CD4-positive, alpha-beta T cell treated with Interleukin-12 subunit alpha and Interleukin-12 subunit beta, for 1 hour (primary cell): Measurements from ENCODE around the gene MAP2K2.

Experiments
- DNase-seq: peaks from one replicate; pipeline ENCODE4 v3.0.0-alpha.2; 2020

MAP2K2 gene

DNA sequence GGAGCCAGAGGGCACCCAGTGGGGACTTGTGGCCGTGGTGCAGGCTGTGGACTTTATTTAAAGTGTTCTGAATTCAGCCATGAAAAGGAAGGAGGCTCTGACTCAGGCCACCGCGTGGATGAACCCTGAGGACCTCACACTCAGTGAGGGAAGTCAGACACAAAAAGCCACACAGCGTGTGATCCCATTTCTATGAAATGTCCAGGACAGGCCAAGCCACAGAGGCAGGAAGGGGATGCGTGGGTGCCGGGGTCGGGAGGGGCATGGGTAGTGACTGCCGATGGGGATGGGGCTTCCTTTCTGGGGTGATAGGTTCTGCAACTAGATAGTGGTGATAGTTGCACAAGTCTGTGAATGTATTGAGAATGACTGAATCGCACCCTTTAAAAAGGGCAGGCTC, 48.5 kb downstream of the MAP2K2 start:
- DNase-seq: no peak

DNA sequence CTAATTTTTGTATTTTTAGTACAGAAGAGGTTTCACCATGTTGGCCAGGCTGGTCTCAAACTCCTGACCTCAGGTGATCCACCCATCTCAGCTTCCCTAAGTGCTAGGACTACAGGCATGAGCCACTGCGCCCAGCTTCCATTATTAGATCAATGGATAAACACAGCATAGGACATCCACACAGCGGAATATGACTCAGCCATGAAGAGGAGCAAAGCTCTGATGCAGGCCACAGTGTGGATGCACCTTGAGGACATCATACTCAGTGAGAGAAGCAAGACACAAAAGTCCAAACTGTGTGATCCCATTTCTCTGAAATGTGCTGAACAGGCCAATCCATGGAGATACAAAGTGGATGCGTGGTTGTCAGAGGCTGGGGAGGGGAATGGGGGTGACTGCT, 52.3 kb downstream of the MAP2K2 start:
- no peak for DNase-seq

DNA sequence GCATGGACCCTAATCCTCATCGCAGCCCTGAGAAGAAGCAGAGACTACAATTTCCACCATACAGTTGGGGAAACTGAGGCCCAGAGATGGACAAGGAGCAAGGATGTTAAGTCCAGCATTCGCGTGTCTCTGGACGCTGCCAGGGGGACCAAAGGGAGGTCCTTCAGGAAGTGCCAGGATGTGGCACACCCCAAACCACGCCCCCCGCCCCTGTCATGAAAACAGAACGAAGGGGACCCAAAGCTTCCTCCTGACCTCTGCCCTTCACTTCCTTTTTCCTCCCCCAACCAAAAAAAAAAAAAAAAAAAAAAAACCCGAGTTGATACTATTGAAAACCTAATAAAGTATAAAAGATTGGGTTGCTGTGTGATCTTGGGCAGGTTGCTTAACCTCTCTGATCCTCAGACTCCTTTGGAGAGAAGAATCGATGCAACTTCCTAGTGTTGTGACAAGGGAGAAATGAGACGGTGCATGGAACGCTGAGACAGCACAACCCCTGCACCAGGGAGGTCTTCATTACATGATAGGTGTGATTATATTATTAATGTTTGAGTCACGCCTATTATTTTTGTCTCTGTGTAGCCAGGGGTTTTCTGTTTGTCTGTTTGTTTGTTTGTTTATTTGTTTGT, 54.5 kb downstream of the MAP2K2 start:
- peak; percentile 71 for DNase-seq

DNA sequence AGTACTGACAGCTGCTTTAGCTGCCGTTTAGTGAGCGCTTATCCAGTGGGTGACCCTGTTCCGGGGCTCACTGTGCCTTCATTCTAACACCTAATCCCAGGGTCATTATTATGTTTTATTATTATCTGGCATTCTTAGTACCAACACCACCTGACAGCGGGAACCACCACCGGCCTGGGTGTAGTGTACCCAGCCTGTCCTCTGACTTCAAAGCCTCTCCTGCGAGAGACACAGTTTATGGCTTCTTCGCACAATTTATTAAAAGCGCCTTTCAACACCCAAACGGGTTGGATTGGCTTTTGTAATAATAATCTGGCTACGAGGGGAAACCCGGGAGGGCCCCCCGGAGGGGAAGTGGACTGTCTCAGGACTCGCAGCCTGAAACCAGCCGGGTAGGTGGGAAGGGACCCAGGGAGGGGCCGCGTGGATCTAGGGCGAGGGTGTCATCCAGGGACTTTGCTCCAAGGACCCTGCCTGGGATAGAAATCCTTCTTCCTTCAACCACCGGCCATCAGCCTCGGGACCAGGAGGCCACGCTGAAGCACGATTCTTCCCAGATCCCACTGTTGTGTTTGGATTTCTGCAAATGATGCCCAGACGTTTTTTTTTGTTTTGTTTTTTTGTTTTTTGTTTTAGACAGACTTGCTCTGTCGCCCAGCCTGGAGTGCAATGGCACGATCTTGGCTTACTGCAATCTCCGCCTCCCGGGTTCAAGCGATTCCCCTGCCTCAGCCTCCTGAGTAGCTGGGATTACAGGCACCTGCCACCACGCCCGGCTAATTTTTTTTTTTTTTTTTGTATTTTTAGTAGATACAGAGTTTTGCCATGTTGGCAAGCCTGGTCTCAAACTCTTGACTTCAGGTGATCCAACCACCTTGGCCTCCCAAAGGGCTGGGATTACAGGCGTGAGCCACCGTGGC, 55.6 kb downstream of the MAP2K2 start:
- DNase-seq: no peak

DNA sequence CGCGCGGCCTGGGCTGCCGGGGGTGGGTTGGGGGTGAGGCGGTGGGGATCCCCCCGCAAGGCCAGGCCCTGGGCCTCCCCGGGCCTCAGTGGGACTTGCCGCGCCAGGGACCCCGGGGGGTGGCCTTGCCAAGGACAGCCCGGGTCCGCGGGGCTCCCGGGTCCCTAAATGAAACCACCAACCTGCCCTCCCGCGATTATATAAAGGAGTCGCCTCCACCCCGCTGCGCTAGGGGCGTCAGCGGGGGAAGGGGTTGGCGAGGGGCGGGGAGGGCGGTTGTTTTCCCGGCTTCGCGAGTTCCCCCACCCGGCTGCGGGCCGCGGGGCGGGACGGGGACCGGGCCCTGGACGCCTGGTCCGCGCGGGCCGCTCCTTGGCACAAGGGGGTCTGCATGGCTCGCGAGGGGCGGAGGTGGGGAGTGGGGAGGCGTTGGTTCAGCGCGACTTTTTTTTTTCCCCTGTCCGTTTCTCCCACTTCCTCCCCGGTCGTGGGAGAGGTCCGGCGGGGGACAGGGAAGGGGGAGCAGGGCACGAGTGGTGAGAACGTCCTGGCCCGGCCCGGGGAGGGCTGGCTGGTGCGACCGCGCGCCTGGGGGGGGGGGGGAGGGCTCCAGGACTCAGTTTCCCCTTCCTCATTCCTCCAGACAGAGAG, 56.4 kb downstream of the MAP2K2 start:
- no peak for DNase-seq

DNA sequence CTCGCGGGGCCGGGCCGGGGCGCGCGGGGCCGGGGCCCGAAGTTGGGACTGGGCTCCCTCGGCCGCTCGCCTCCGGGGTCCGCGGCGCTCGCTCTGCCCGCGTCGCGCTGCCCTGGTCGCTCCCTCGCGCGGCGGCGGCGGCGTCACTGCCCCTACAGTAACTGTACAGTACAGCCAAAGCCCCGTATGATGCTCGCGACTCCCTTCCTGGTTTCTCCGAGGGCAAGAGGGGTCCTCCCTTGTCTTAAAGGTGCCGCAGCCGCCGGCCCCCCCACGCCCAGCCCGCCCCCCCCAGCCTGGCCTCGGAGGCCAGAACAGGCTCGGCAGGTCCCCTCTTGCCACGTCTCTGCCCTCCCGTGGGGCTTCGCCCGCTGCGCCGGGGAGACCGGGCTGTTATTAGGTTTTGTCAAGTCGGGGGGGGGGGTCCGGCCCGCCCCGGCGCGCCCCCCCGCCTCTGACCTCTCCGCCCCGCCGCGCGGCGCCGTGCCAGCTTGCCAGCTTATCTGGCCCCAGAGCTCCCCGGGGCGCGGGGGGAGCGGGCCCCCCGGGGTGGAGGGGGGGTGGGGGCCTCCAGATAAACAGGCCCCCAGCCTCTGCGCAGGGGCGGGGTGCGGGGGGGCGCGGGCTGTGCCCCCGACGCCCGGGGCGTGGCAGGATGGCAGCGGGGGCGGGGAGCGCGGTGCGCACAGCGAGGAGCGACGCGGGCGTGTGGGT, 57.1 kb downstream of the MAP2K2 start, which contains the start of gene ZBTB7A:
Gene ZBTB7A (minus strand): TSS at position 218 of the 714 bp plus-strand sequence. CDS start 11,667 bp downstream, outside the sequence.
- peak; percentile 84 for DNase-seq

- DNase-seq: no peak
These were observed 57.7 kb downstream of the MAP2K2 start for GRCh38 chr19:4066176-4066606.

- DNase-seq: peak; percentile 98
These were observed 58.3 kb downstream of the MAP2K2 start for GRCh38 chr19:4065430-4066175.

DNA sequence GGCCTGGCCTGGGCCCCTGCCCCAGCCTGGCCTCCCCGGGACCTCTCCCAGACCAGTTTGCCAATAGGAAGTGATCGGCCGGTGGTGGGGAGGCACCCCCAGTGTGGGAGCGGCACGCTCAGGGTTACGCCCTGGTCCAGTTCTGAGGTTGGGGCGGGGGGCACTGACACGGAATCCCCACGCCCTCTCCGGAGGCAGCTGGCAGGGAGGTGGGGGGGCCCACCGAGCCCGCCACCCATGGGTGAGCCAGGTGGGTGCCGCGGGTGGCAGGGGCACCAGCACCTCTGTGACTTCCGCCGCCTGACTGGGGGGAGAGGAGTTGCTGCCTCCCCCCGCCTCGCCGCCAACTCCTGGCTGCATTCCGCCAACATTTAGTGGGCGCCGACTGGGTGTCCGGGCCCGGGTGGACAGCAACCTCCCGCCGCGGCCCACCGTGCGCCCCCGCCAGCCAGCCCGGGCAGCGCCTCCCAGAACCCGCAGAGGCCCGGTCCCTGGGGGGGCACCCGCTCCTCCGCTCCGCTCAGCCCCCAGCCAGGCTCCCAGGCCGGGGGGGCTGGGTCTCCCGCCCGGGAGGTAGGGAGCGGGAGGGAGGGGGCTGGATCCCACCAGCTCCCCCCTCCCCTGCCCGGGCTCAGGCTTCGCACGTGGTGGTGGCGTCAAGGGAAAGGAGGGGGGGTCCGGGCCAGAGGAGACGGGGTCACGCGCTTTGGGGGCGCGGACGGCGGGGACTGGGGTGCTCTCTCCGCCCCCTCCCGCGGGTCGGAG, 59.2 kb downstream of the MAP2K2 start:
- DNase-seq: peak; percentile 58

DNA sequence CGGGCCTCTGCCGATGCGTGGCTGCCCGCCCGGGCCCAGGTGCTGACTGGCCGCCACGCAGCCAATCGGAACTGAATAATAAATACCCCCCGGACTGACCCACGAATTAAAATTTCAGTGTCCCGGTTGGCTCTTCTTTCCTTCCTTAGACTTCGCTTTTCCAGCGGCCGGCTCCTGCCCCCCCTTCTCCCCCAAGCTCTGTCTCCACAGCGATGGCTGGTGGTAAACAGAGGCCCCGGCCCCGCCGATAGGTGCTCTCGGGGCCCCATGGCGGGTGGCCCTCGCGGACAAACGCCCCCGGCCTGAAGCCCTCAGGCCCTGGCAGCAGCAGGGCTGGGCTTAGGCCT, 59.8 kb downstream of the MAP2K2 start:
- no peak for DNase-seq

DNA sequence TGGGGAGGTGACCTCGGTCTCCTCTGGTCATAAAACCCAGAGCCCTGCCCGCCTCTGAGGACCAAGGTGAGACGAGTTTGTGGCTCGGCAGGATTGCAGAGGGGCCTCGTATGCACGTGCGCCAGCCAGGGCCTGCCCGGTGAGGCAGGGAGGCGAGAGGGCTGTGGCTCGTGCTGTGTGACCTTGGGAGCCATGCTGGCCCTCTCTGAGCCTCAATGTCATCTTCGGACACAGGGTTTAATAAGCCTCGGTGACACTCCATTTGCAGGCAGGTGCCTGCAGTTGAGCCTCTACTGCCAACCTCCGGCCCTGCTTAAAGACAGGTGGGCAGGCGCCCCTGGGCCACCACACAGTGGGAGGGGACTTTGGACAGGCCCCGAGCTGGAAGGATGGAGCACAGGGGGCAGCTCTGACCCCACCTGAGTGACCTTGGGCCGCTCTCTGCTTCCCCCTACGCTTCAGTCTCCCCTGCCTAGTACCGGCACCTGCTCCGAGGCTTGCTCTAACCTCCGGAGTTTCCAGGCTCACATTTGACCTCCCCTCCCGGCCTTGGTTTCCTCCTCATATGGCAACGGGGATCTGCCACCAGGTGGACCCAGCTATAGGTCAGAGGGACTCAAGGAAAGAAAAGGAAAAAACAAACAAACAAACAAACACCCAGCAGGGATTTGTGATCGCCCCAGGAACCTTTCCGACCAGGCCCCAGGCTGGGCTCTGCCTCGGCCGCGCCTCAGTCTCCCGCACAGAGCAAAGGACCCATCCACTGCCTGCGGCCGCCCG, 60.4 kb downstream of the MAP2K2 start:
- no peak for DNase-seq

- DNase-seq: no peak
These were observed 61.2 kb downstream of the MAP2K2 start for GRCh38 chr19:4062419-4063368.

DNA sequence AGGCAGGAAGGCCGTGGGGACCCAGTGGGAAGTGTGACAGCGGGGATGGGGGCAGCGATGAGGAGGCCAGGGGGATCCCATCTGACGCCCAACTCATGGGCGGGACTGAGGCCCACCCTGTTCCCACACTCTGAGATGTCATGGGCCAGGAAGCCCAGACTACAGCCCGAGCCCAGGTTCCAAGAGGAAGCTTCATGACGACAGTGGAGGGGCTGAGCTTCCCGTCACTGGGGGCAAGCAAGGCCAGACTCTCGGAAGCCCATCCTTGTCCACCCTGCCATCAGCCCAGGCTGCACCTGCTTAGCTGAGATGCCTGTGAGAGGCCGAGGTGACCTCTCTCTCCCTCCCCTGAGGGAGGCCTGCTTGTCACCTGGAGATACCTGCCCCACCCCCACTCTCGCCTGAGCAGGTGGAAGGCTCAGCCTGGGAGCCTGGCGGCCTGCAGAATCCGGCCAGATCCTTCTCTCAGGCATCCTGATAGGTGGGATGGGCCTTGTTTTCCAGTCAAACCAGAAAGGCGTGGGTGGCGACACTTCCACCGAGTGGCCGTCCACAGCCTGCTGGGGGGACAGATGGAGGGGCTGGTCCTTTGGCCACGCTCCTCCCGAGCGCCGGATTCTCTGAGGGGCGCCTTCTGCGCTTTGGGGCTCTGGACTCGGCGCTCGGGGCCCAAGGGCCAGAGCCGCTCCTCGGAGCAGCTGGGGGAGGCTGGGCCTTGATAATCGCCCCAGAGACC, 62.1 kb downstream of the MAP2K2 start:
- DNase-seq: no peak

- peak; percentile 55 for DNase-seq
These were observed 62.7 kb downstream of the MAP2K2 start for GRCh38 chr19:4061178-4061682.

DNA sequence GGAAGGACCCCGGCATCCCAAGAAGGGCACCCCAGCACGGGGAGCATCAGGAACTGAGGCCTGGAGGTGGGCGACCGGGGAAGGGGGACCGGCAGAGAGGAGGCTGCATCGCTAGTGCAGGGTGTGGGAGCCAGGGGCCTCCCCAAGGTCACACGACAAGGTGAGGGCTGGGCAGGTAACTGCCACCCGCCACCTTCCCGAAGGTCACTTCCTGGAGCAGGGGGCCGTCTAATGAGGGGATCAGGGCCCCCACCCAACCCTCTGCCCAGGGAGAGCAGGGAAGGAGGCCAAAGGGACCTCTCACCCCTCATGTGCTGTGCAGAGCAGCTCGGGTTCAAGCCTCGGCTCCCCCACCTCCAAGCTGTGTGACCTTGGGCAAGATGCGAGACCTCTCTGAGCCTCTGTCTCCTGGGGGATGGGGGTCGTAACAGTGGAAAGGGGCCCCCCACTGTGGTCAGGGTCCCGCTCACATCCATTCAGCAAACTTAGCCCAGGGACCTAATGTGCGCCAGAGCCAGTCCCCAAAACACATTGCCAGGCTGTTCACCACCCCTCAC, 63.2 kb downstream of the MAP2K2 start:
- DNase-seq: no peak

DNA sequence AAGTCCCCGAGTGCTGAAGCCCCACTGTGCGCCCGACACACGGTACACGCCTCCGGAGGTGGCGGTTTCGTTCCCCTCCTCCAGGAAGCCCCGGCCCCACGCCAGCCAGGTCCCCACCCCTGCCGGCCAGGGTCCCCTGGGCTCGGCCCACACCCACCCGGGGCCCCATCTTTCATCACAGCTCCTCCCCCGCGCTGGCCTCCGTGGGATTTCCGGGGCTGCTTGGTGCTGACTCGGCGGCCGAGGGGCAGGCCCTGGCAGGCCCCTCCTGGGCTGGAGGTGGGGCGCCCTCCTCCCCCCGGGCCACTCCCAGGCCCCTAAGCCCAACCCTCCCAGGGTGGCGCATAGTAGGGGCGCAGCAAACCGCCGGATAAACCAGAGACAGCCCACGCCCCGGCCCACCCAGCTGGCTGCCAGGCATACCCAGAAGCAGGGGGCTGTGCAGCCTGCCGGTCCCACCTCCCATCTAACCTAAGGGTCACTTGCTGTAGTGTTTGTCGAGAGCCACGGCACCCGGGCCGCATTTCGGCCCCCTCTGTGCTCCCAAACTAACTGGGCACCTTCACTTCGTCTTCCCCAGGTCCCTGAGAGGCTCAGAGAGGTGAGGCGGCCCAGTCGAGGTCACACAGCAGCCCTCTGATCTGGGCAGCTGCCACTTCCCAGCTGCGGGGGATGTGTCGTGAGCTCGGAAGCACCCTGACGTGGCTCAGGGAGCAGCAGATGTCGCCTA, 63.9 kb downstream of the MAP2K2 start:
- peak; percentile 89 for DNase-seq

- no peak for DNase-seq
These were observed 64.5 kb downstream of the MAP2K2 start for GRCh38 chr19:4059453-4059871.
